Measurements from ENCODE around the gene GLT8D2. TPM values are rescaled to one million over a fixed set of nuclear protein-coding genes. Genes with fewer than 3 reads are reported as not detected.
A peak's percentile ranks its signal among the peaks of the same experiment; 100 is the strongest.

The GLT8D2 gene
- total and polyA plus RNA-seq, 10 donors: 0.20 to 1.2 (median 0.67) TPM; not detected in 3

- intact Hi-C loops (cut with DNase I; ENCODE audit: low total_unique reads): loop anchor here (5.0 kb wide), 1 partner anchor 52 kb away; no protein-coding TSS in a partner anchor
- WGBS, 5 donors: 63 to 81% (median 74%) methylated on average over 4 of the region's 4 CpGs
- no peak overlapping the region for H3K4me3 ChIP-seq
- no peaks in the 10 kb centered on the region for H3K36me3 ChIP-seq
- no peak overlapping the region for H3K27ac ChIP-seq
- peaks cover 0 to 11% (median 7%) of the 10 kb centered on the region in 6 donors for H3K4me1 ChIP-seq
- DNase-seq: no peak
- TF ChIP-seq POLR2AphosphoS5 (IDR thresholded peaks at IDR 0.05): no peak
- TF ChIP-seq POLR2A (IDR thresholded peaks at IDR 0.05): no peak
- no peak for TF ChIP-seq CTCF (IDR thresholded peaks at IDR 0.05 in 8 of 11, conservative IDR thresholded peaks at IDR 0.05 in 3 of 11)
- H3K27me3 ChIP-seq (replicated peaks in 1 of 7): peaks cover 0 to 33% (median 20%) of the 10 kb centered on the region in 7 donors
- peaks cover 0 to 7% (median 0%) of the 10 kb centered on the region in 8 donors for H3K9me3 ChIP-seq
Observed at GRCh38 chr12:104054681-104055346, 4.8 kb upstream of the GLT8D2 start.

DNA sequence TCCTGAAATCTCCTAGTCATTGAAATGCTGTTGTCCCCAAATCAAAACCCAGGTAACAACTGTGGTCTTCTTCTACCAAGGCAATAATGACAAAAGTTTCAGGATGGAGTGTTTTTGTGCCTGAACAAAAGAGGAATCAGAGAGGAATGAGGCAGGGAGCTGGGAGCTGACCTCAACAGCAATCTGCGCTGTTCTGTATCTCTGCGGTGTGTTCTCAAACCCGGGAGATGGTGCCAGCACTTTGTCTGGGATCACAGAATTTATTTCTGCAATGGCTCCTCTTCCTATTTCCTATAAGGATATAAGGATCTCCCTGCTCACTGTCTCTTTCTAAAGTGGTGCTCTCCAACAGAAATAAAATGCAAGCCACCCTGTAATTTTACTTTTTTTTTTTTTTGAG, 449 bp upstream of the GLT8D2 start:
- peaks cover 0 to 41% (median 26%) of the 10 kb centered on the region in 7 donors for H3K27me3 ChIP-seq (replicated peaks in 1 of 7)
- H3K9me3 ChIP-seq: no peaks in the 10 kb centered on the region
- TF ChIP-seq CTCF (IDR thresholded peaks at IDR 0.05 in 8 of 11, conservative IDR thresholded peaks at IDR 0.05 in 3 of 11) (no peak), POLR2A (IDR thresholded peaks at IDR 0.05) (no peak), POLR2AphosphoS5 (IDR thresholded peaks at IDR 0.05) (no peak)
- H3K36me3 ChIP-seq: no peaks in the 10 kb centered on the region
- peaks cover 0 to 12% (median 9%) of the 10 kb centered on the region in 6 donors for H3K4me1 ChIP-seq
- intact Hi-C loops (cut with DNase I; ENCODE audit: low total_unique reads): no loop called here
- peak overlapping the region in 4 of 8 donors; percentile 7 to 53 (median 20) for H3K4me3 ChIP-seq
- H3K27ac ChIP-seq: no peak overlapping the region
- no peak for DNase-seq
- 42 to 65% (median 57%) methylated on average over 3 of the region's 3 CpGs for WGBS, 5 donors

DNA sequence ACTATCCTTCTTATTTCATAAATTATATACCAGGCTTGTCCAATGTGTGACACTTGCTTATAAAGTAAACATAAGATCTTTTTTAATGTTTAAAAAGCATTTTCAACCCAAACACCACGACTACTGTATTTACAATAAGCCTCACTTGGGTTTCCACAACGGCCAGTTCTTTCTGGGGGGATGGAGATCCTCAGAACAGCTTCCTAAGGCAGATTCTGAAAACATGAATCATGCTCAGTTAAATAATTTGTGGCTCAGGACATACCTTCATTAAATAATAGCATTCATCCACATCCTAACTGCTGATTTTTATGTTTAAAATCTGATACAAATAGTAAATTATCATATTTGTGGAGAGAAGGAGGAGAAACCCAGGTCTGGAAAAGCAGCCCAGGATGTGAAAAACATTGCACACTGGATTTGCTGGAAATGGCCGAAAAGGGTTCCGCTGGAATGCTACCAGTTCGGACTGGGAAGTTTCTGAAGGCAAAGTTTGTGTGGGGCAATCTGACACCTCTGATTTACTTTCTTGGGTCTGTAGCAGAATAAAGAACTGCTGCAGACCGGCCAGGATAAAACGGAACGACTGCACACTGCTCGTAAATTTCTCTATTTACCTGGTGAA, 597 bp downstream of the GLT8D2 start:
- Histone ChIP-seq H3K27me3 (replicated peaks in 1 of 7) (peaks cover 0 to 41% (median 26%) of the 10 kb centered on the region in 7 donors), H3K9me3 (no peaks in the 10 kb centered on the region), H3K4me3 (peak overlapping the region in 5 of 8 donors; percentile 7 to 53 (median 15)), H3K4me1 (peaks cover 0 to 12% (median 9%) of the 10 kb centered on the region in 6 donors), H3K36me3 (no peaks in the 10 kb centered on the region), H3K27ac (no peak overlapping the region)
- no peak for TF ChIP-seq CTCF (IDR thresholded peaks at IDR 0.05 in 8 of 11, conservative IDR thresholded peaks at IDR 0.05 in 3 of 11)
- TF ChIP-seq POLR2A (IDR thresholded peaks at IDR 0.05): no peak
- 39 to 49% (median 40%) methylated on average over 9 of the region's 9 CpGs for WGBS, 5 donors
- intact Hi-C loops (cut with DNase I; ENCODE audit: low total_unique reads): no loop called here
- DNase-seq: no peak

DNA sequence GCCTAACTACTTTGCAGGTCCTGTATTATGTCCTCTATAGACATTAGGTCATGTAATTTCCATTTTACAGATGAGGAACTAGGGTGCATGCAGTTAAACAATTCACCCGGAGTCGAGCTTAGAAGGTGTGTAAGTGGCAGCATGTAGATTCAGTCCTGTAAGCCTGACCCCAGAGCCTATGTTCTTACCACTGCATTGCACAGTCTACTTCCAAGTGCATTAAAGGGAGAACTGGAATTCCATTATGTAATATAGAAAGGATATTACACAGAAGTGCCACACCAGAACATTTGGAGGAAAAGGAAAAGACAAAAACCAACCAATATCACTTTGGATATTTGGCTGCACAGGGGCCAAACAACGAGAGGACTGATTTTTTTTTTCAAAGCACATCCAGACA, 1.2 kb downstream of the GLT8D2 start:
- TF ChIP-seq POLR2AphosphoS5 (IDR thresholded peaks at IDR 0.05) (no peak), CTCF (IDR thresholded peaks at IDR 0.05 in 8 of 11, conservative IDR thresholded peaks at IDR 0.05 in 3 of 11) (no peak), POLR2A (IDR thresholded peaks at IDR 0.05) (no peak)
- H3K27ac ChIP-seq: no peak overlapping the region
- no peaks in the 10 kb centered on the region for H3K9me3 ChIP-seq
- intact Hi-C loops (cut with DNase I; ENCODE audit: low total_unique reads): no loop called here
- no peak overlapping the region for H3K4me3 ChIP-seq
- peaks cover 0 to 12% (median 9%) of the 10 kb centered on the region in 6 donors for H3K4me1 ChIP-seq
- H3K36me3 ChIP-seq: no peaks in the 10 kb centered on the region
- DNase-seq: no peak
- 81 to 97% (median 85%) methylated on average over 3 of the region's 3 CpGs for WGBS, 5 donors
- peaks cover 0 to 41% (median 26%) of the 10 kb centered on the region in 7 donors for H3K27me3 ChIP-seq (replicated peaks in 1 of 7)
